Stimulated activated naive CD8-positive, alpha-beta T cell treated with anti-CD3 and anti-CD28 coated beads, Interleukin-15, amount 100 ng/mL, for 72 hours (primary cell): ENCODE measurements around the gene INTS6.

Experiments used
- ATAC-seq: fragments of 150-1000 bp; cut with Tn5 transposase; 2 replicates; pipeline ENCODE4 v1.10.0; 2021; ENCODE audit warnings: mild to moderate bottlenecking, moderate library complexity
- DNase-seq, 2 donors: peaks; one replicate each; pipeline ENCODE4 v3.0.0; 2021 to 2022
- H3K27ac Mint-ChIP-seq, 2 donors: one replicate each; pipeline ENCODE4 v1.8.0; 2022; ENCODE audit warnings: mild to moderate bottlenecking in 2 of 2, mixed read lengths in 2 of 2, moderate library complexity in 2 of 2
- H3K27me3 Mint-ChIP-seq: one replicate; pipeline ENCODE4 v1.8.0; 2022; ENCODE audit warnings: mixed read lengths
- H3K4me1 Mint-ChIP-seq: one replicate; pipeline ENCODE4 v1.8.0; 2022; ENCODE audit warnings: mild to moderate bottlenecking, mixed read lengths
- H3K4me3 Mint-ChIP-seq, 2 donors: one replicate each; pipeline ENCODE4 v1.8.0; 2022; ENCODE audit warnings: mild to moderate bottlenecking in 2 of 2, mixed read lengths in 2 of 2, moderate library complexity in 1 of 2
- H3K9me3 Mint-ChIP-seq, 2 donors: one replicate each; pipeline ENCODE4 v1.8.0; 2022; ENCODE audit warnings: mixed read lengths in 2 of 2

The INTS6 gene

GRCh38 chr13:51327961-51328360, 124.9 kb downstream of the INTS6 start:
- H3K9me3 Mint-ChIP-seq: no peaks in the 10 kb centered on the region
- no peaks in the 10 kb centered on the region for H3K27me3 Mint-ChIP-seq
- H3K4me3 Mint-ChIP-seq: no peak overlapping the region
- DNase-seq (no peak), ATAC-seq (no peak)
- peaks cover 22% of the 10 kb centered on the region for H3K4me1 Mint-ChIP-seq
- H3K27ac Mint-ChIP-seq: no peak overlapping the region

DNA sequence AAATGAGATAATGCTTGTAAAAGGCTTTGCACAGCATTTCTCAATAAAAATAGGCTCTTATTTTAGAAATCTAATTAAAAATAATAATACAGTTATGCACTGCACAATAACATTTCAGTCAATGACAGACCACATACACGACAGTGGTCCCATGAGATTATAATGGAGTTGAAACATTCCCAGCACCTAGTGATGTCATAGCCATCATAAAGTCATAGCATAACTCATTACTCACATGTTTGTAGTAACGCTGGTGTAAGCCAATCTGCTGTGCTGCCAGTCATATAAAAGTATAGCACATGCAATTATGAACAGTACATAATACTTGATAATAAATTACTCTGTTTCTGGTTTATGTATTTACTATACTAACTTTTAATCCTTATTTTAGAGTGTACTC, 126.1 kb downstream of the INTS6 start:
- Mint-ChIP-seq H3K9me3 (no peaks in the 10 kb centered on the region), H3K27me3 (no peaks in the 10 kb centered on the region), H3K4me3 (no peak overlapping the region), H3K27ac (no peak overlapping the region), H3K4me1 (peaks cover 15% of the 10 kb centered on the region)
- no peak for ATAC-seq
- no peak for DNase-seq

GRCh38 chr13:51325837-51326236, 127.0 kb downstream of the INTS6 start:
- Mint-ChIP-seq H3K9me3 (no peaks in the 10 kb centered on the region), H3K4me3 (no peak overlapping the region), H3K4me1 (peaks cover 6% of the 10 kb centered on the region), H3K27me3 (no peaks in the 10 kb centered on the region), H3K27ac (no peak overlapping the region)
- no peak for DNase-seq
- ATAC-seq: no peak

GRCh38 chr13:51324714-51325420, 128.0 kb downstream of the INTS6 start:
- ATAC-seq (no peak), DNase-seq (no peak)
- Mint-ChIP-seq H3K4me3 (no peak overlapping the region), H3K9me3 (no peaks in the 10 kb centered on the region), H3K27ac (no peak overlapping the region), H3K4me1 (no peaks in the 10 kb centered on the region), H3K27me3 (no peaks in the 10 kb centered on the region)

GRCh38 chr13:51323824-51324511, 128.9 kb downstream of the INTS6 start:
- H3K27me3 Mint-ChIP-seq: no peaks in the 10 kb centered on the region
- no peak overlapping the region for H3K27ac Mint-ChIP-seq
- DNase-seq (no peak), ATAC-seq (no peak)
- no peak overlapping the region for H3K4me3 Mint-ChIP-seq
- no peaks in the 10 kb centered on the region for H3K9me3 Mint-ChIP-seq
- no peaks in the 10 kb centered on the region for H3K4me1 Mint-ChIP-seq

DNA sequence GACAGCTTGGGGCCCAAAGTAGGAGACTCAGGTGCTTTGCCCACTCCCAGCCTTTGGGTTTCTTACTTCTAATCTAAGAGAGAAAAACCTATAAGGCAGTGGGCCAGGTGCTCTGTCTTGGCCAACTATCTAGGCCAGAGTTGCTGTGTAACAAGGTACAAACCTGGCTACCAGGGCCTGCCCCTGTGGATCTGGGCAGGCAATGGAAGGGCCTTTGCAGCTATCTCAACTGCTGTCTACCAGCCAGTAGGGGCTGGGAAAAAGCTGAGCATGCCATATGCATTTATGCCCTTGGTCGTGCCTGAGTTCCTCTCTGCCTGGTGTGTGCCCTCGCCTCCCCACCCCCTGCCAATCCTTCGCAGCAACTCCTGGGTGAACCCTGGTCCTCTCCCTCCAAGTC, 130.0 kb downstream of the INTS6 start:
- ATAC-seq (no peak), DNase-seq (no peak)
- Mint-ChIP-seq H3K27ac (no peak overlapping the region), H3K4me1 (no peaks in the 10 kb centered on the region), H3K4me3 (no peak overlapping the region), H3K9me3 (no peaks in the 10 kb centered on the region), H3K27me3 (no peaks in the 10 kb centered on the region)

DNA sequence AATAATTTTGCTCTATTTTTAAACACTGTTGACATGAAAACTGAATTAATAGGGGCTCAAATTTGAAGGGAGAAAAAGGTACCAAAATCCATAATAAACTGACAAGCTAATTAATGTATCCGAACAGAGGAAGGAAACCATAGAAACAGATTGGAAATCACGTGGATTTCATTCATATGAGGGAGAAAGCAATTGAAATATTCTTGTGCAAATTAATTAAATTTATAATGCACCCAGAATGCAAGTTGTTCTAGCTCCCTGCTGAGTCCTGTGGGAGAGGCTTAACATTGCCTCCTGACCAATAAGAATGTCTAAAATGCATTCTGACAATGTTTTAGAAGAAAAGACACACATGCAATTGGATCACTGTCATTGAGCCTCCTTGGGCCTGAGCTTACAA, 131.0 kb downstream of the INTS6 start:
- Mint-ChIP-seq H3K9me3 (no peaks in the 10 kb centered on the region), H3K4me1 (no peaks in the 10 kb centered on the region), H3K4me3 (no peak overlapping the region), H3K27ac (peak overlapping the region in 1 of 2 donors; percentile 8), H3K27me3 (no peaks in the 10 kb centered on the region)
- DNase-seq (no peak), ATAC-seq (no peak)

DNA sequence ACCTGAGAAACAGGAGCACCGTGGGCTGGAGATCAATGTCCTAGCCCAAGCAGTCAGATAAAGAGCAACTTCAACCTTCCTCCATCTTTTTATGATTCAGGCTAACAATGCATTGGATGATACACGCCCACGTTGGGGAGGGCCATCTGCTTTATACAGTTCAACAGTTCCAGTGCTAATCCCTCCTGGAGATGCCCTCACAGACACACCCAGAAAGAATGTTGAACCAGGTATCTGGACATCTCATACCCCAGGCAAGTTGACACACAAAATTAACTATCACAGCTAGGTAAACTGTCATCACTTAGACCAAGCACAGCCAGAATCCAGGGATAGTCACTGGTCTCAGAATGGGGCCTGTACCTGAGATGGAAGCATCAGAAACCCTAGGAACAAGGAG, 134.0 kb downstream of the INTS6 start:
- no peaks in the 10 kb centered on the region for H3K27me3 Mint-ChIP-seq
- DNase-seq: no peak
- no peak for ATAC-seq
- H3K4me1 Mint-ChIP-seq: no peaks in the 10 kb centered on the region
- H3K27ac Mint-ChIP-seq: no peak overlapping the region
- no peaks in the 10 kb centered on the region for H3K9me3 Mint-ChIP-seq
- H3K4me3 Mint-ChIP-seq: no peak overlapping the region

- no peak overlapping the region for H3K27ac Mint-ChIP-seq
- no peaks in the 10 kb centered on the region for H3K27me3 Mint-ChIP-seq
- no peak for DNase-seq
- H3K9me3 Mint-ChIP-seq: no peaks in the 10 kb centered on the region
- H3K4me1 Mint-ChIP-seq: no peaks in the 10 kb centered on the region
- no peak for ATAC-seq
- no peak overlapping the region for H3K4me3 Mint-ChIP-seq
Observed at GRCh38 chr13:51318015-51318414, 134.8 kb downstream of the INTS6 start.

GRCh38 chr13:51317262-51317661, 135.6 kb downstream of the INTS6 start:
- no peak overlapping the region for H3K27ac Mint-ChIP-seq
- H3K9me3 Mint-ChIP-seq: no peaks in the 10 kb centered on the region
- DNase-seq: no peak
- peaks cover 3% of the 10 kb centered on the region for H3K27me3 Mint-ChIP-seq
- H3K4me1 Mint-ChIP-seq: no peaks in the 10 kb centered on the region
- no peak for ATAC-seq
- H3K4me3 Mint-ChIP-seq: no peak overlapping the region

- DNase-seq: no peak
- Mint-ChIP-seq H3K4me1 (no peaks in the 10 kb centered on the region), H3K27ac (no peak overlapping the region), H3K9me3 (no peaks in the 10 kb centered on the region), H3K4me3 (no peak overlapping the region), H3K27me3 (peaks cover 13% of the 10 kb centered on the region)
- ATAC-seq: no peak
Observed at GRCh38 chr13:51313619-51314018, 139.2 kb downstream of the INTS6 start.

DNA sequence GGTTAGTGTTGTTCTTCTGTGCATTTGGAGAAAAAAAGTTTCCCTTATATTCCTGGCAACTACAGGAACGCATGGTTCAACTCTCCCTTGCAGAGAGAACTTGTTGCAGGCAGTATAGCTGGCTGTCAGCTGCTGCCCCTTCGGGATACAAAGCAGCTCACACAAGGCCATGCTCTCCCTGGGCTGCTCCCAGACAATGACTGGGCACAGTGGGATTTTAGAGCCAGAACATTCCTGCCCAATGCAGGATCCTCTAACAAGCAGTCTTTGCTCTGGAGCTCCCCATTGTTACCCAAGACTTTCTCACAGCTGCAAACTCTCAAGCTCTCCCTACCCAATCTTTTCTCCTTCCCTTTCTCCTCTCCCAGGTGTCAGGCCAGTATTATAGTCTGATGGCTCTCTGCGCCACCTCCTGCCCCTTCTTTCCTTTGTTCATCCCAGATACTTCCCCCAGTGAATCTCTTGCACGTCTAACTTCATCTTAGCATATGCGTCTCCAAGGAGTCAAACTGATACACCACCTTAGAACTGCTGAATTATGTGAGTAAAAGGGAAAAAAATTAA, 140.8 kb downstream of the INTS6 start:
- H3K9me3 Mint-ChIP-seq: no peaks in the 10 kb centered on the region
- no peak overlapping the region for H3K4me3 Mint-ChIP-seq
- H3K27ac Mint-ChIP-seq: no peak overlapping the region
- no peaks in the 10 kb centered on the region for H3K4me1 Mint-ChIP-seq
- ATAC-seq: no peak
- DNase-seq: no peak
- H3K27me3 Mint-ChIP-seq: peaks cover 15% of the 10 kb centered on the region
